ENCODE results near the gene CES4A. TPM values are rescaled to one million over a fixed set of nuclear protein-coding genes. Genes with fewer than 3 reads are reported as not detected.

The CES4A gene
- total and polyA plus RNA-seq, 9 of the 15 experiments (the other 6 are each of a cell fraction or from before 2014, with no cell fraction given) = 0.09 to 0.13 (median 0.11) TPM; not detected in 6

DNA sequence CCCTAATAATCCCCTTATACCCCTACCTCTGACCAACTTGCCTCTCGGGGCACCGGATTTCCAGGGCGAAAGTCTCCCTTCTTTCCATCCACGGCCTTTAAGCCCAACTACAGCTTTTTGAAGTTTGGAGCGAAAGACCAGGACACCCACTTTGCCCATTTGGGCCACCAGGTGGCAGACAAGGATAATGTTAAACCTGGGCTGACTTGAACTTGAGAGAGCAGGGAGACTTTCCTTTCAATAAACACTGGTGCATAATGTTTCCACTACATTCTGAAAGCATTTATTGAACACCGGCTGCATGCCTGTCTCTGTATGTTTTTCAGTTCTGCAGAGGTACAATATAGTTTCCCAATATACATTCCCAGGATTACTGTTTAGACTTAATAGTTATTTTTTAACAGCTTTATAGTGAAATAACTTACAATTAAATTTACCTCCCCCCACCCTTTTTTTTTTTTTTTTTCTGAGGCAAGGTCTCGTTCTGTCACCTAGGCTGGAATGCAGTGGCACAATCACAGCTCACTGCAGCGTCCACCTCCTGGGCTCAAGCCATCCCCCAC lies 34.2 kb upstream of the CES4A start:
- intact Hi-C loops (cut with micrococcal nuclease) (loop anchor here (2.0 to 10.0 kb wide), 6 partner anchors 23 to 511 kb away; partner anchors contain the start of genes FBXL8, FHOD1, MATCAP1 and SLC9A5), in situ Hi-C loops (cut with MboI) (loop anchor here (25.0 kb wide), 2 partner anchors 208 to 458 kb away; partner anchors contain the start of genes B3GNT9, FBXL8, HSF4 and NOL3)
- peaks cover 0 to 7% of the 10 kb centered on the region in 2 experiments; a peak in 1 of 5 replicates for H3K4me1 ChIP-seq (replicated peaks in 1 of 2; ENCODE audit: control insufficient read depth in 2 of 2, insufficient read depth in 2 of 2, low read length in 2 of 2)
- peak; percentile 71 to 88 (median 78) for DNase-seq (ENCODE audit: extremely low read depth in 1 of 4, low spot score in 3 of 4)
- ChIA-PET CTCF (ENCODE audit: low intra/inter-chr PET ratio) (interaction anchor here (0.6 to 2.0 kb wide), 7 partner anchors 12 to 385 kb away, joined by 3 to 12 read pairs (median 6); no protein-coding TSS in a partner anchor), POLR2A (interaction anchor here (0.6 to 1.0 kb wide), 4 partner anchors 24 to 445 kb away, joined by 3 read pairs; no protein-coding TSS in a partner anchor)
- peak overlapping the region in 1 of 2 experiments; percentile 31; a peak in 1 of 4 replicates for H3K9ac ChIP-seq (ENCODE audit: insufficient read depth in 1 of 2, low read depth in 2 of 2, low read length in 2 of 2)
- H3K36me3 ChIP-seq (ENCODE audit: control insufficient read depth, insufficient read depth, low read length) = no peaks in the 10 kb centered on the region
- WGBS (ENCODE audit: insufficient coverage, low coverage, missing lambda C conversion rate) = 5% methylated on average over 7 of the region's 8 CpGs
- FAIRE-seq = peak; percentile 94
- H3K27ac ChIP-seq (ENCODE audit: extremely low read depth, low read depth, low read length) = no peak overlapping the region
- ATAC-seq = peak; percentile 97
- peaks cover 2% of the 10 kb centered on the region for H3K9me3 ChIP-seq (replicated peaks; ENCODE audit: control insufficient read depth, insufficient read depth, low read depth, low read length)
- no peak overlapping the region for H3K4me3 ChIP-seq
- no peaks in the 10 kb centered on the region for H4K20me1 ChIP-seq (replicated peaks; ENCODE audit: control insufficient read depth, insufficient read depth, low read length)
- H2AFZ ChIP-seq (ENCODE audit: low read depth, low read length) = peak overlapping the region; percentile 84
- H3K4me2 ChIP-seq (ENCODE audit: insufficient read depth, low read length) = no peak overlapping the region
- no peaks in the 10 kb centered on the region for H3K27me3 ChIP-seq (ENCODE audit: control insufficient read depth in 2 of 2, insufficient read depth in 2 of 2, low read length in 2 of 2)
- H3K79me2 ChIP-seq (ENCODE audit: control insufficient read depth, insufficient read depth, low read length) = no peaks in the 10 kb centered on the region
- no peaks in the 10 kb centered on the region for H3K9me1 ChIP-seq (ENCODE audit: control insufficient read depth, insufficient read depth, low read length)
- no TSS peak for BruUV-seq (replicated peaks)
- peak; percentile 77 for TF ChIP-seq SMC3 (conservative IDR thresholded peaks at IDR 0.05; ENCODE audit: insufficient read depth, low read depth, low read length)
- TF ChIP-seq YBX1 (IDR thresholded peaks at IDR 0.05) = no peak
- 0 out of 2 replicates have a peak, but pooled peaks have one; percentile 35 for TF ChIP-seq BCOR (IDR thresholded peaks at IDR 0.05)
- no peak for TF ChIP-seq FUS (optimal IDR thresholded peaks at IDR 0.05; ENCODE audit: low read depth, low read length)
- no peak for TF ChIP-seq RBM39 (optimal IDR thresholded peaks at IDR 0.05; ENCODE audit: low read depth, low read length)
- TF ChIP-seq POLR2B (IDR thresholded peaks at IDR 0.05; ENCODE audit: low read depth, partially characterized antibody) = no peak
- TF ChIP-seq, protein P1, sequence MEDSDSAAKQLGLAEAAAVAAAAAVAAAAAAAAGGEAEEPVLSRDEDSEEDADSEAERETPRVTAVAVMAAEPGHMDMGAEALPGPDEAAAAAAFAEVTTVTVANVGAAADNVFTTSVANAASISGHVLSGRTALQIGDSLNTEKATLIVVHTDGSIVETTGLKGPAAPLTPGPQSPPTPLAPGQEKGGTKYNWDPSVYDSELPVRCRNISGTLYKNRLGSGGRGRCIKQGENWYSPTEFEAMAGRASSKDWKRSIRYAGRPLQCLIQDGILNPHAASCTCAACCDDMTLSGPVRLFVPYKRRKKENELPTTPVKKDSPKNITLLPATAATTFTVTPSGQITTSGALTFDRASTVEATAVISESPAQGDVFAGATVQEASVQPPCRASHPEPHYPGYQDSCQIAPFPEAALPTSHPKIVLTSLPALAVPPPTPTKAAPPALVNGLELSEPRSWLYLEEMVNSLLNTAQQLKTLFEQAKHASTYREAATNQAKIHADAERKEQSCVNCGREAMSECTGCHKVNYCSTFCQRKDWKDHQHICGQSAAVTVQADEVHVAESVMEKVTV (CRISPR knock-in tag; IDR thresholded peaks at IDR 0.05) = peak; percentile 63
- TF ChIP-seq GABPB1 (CRISPR knock-in tag; IDR thresholded peaks at IDR 0.05) = no peak
- peak; percentile 99 for TF ChIP-seq ZKSCAN8 (CRISPR knock-in tag; IDR thresholded peaks at IDR 0.05)
- TF ChIP-seq RAD21 (CRISPR knock-in tag; conservative IDR thresholded peaks at IDR 0.05 in 1 of 2, IDR thresholded peaks at IDR 0.05 in 1 of 2) = peak; percentile 77 to 90
- no peak for TF ChIP-seq ETV5 (CRISPR knock-in tag; IDR thresholded peaks at IDR 0.05; ENCODE audit: low read depth)
- no peak for TF ChIP-seq CREM (IDR thresholded peaks at IDR 0.05; ENCODE audit: low read depth)
- TF ChIP-seq, protein P2, sequence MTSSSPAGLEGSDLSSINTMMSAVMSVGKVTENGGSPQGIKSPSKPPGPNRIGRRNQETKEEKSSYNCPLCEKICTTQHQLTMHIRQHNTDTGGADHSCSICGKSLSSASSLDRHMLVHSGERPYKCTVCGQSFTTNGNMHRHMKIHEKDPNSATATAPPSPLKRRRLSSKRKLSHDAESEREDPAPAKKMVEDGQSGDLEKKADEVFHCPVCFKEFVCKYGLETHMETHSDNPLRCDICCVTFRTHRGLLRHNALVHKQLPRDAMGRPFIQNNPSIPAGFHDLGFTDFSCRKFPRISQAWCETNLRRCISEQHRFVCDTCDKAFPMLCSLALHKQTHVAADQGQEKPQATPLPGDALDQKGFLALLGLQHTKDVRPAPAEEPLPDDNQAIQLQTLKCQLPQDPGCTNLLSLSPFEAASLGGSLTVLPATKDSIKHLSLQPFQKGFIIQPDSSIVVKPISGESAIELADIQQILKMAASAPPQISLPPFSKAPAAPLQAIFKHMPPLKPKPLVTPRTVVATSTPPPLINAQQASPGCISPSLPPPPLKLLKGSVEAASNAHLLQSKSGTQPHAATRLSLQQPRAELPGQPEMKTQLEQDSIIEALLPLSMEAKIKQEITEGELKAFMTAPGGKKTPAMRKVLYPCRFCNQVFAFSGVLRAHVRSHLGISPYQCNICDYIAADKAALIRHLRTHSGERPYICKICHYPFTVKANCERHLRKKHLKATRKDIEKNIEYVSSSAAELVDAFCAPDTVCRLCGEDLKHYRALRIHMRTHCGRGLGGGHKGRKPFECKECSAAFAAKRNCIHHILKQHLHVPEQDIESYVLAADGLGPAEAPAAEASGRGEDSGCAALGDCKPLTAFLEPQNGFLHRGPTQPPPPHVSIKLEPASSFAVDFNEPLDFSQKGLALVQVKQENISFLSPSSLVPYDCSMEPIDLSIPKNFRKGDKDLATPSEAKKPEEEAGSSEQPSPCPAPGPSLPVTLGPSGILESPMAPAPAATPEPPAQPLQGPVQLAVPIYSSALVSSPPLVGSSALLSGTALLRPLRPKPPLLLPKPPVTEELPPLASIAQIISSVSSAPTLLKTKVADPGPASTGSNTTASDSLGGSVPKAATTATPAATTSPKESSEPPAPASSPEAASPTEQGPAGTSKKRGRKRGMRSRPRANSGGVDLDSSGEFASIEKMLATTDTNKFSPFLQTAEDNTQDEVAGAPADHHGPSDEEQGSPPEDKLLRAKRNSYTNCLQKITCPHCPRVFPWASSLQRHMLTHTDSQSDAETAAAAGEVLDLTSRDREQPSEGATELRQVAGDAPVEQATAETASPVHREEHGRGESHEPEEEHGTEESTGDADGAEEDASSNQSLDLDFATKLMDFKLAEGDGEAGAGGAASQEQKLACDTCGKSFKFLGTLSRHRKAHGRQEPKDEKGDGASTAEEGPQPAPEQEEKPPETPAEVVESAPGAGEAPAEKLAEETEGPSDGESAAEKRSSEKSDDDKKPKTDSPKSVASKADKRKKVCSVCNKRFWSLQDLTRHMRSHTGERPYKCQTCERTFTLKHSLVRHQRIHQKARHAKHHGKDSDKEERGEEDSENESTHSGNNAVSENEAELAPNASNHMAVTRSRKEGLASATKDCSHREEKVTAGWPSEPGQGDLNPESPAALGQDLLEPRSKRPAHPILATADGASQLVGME (CRISPR knock-in tag; IDR thresholded peaks at IDR 0.05) = no peak
- TF ChIP-seq SMAD2 (IDR thresholded peaks at IDR 0.05; ENCODE audit: low read depth, low read length) = no peak
- peak; percentile 37 for TF ChIP-seq RBM25 (IDR thresholded peaks at IDR 0.05; ENCODE audit: low read depth, low read length, severe bottlenecking)

Measured in K562 (cell line).